ENCODE measurements around the gene DPH1.

- TF ChIP-seq CTCF (conservative IDR thresholded peaks at IDR 0.05; ENCODE audit: low read length) (no peak), EZH2phosphoT487 (IDR thresholded peaks at IDR 0.05; ENCODE audit: borderline replicate concordance) (no peak)
These were observed 44.3 kb upstream of the DPH1 start for GRCh38 chr17:1985686-1986085.
